Uterus (tissue), 4 donors: ENCODE data around the gene MMRN2. TPM values are rescaled to one million over a fixed set of nuclear protein-coding genes. Genes with fewer than 3 reads are reported as not detected.
"Not testable (repeated sequence)": the region's sequence is repeated elsewhere in the genome, so short reads cannot be mapped to it uniquely, and the experiment has no call there.

Experiments
- DNase-seq, 2 donors: peaks; one replicate each; pipeline ENCODE4 v3.0.0-alpha.2; 2019 to 2020
- H3K27ac ChIP-seq, 2 donors: fragments of 200-600 bp; sonication (generic); 1 replicate in 1 of 2; 2 replicates in 1 of 2; pipeline ENCODE4 v1.5.1; 2016 to 2018
- H3K27me3 ChIP-seq, 2 donors: fragments of 200-600 bp; sonication (generic); one replicate each; pipeline ENCODE4 v1.5.1; 2018 to 2019; ENCODE audit warnings: control low read depth in 1 of 2
- H3K36me3 ChIP-seq, 2 donors: fragments of 200-600 bp; sonication (generic); one replicate each; pipeline ENCODE4 v1.5.1; 2019; ENCODE audit warnings: control low read depth in 1 of 2
- H3K4me1 ChIP-seq, 2 donors: fragments of 200-600 bp; sonication (generic); one replicate each; pipeline ENCODE4 v1.5.1; 2018 to 2019; ENCODE audit warnings: control low read depth in 1 of 2
- H3K4me3 ChIP-seq, 2 donors: fragments of 200-600 bp; sonication (generic); 1 replicate in 1 of 2; 2 replicates in 1 of 2; pipeline ENCODE4 v1.5.1; 2018 to 2019; ENCODE audit warnings: mild to moderate bottlenecking in 1 of 2
- H3K9me3 ChIP-seq, 2 donors: fragments of 200-600 bp; sonication (generic); one replicate each; pipeline ENCODE4 v1.5.1; 2019; ENCODE audit warnings: control low read depth in 1 of 2
- CTCF ChIP-seq, 4 experiments: fragments of 200-600 bp in 2 of 4; fragments of 450-650 bp in 2 of 4; sonication (generic) in 2 of 4; IDR thresholded peaks; one replicate each; pipeline ENCODE4 v1.5.1; 2016 to 2019; ENCODE audit warnings: antibody characterized with exemption in 4 of 4, mild to moderate bottlenecking in 2 of 4, moderate library complexity in 1 of 4
- POLR2A ChIP-seq, 2 donors: fragments of 450-650 bp; IDR thresholded peaks; one replicate each; pipeline ENCODE4 v1.6.1; 2016; ENCODE audit warnings: antibody characterized with exemption in 2 of 2, mild to moderate bottlenecking in 1 of 2, moderate library complexity in 1 of 2
- intact Hi-C: fragments of 100-400 bp; cut with DNase I; formaldehyde crosslinking; loops from one replicate; pipeline ENCODE4 v1.15.1; 2023; ENCODE audit warnings: low total_unique reads
- total RNA-seq, 4 donors: library from RNA; depleted of rRNA in 3 of 4; stranded (reverse); fragments of >200 nt in 3 of 4; gene quantifications; one replicate each; pipeline versions ENCODE4 v1.1.0 to v1.2.4, GENCODE V29; 2014 to 2023
- donor health status: DM: yes; HTN: yes; CAD: no.

The MMRN2 gene
- total RNA-seq, 4 donors from 2014 or later = 45.0 to 133 (median 74.2) TPM

GRCh38 chr10:86992456-86992855 is 35.0 kb upstream of the MMRN2 start:
- no peaks in the 10 kb centered on the region for H3K27me3 ChIP-seq
- no peaks in the 10 kb centered on the region for H3K36me3 ChIP-seq
- intact Hi-C loops = no loop called here
- H3K4me3 ChIP-seq = no peak overlapping the region
- no peaks in the 10 kb centered on the region for H3K9me3 ChIP-seq
- DNase-seq = no peak
- TF ChIP-seq CTCF (IDR thresholded peaks at IDR 0.05) (no peak), POLR2A (IDR thresholded peaks at IDR 0.05) (no peak)
- H3K27ac ChIP-seq = no peak overlapping the region
- no peaks in the 10 kb centered on the region for H3K4me1 ChIP-seq

GRCh38 chr10:86991362-86991761 is 33.9 kb upstream of the MMRN2 start:
- H3K27ac ChIP-seq, H3K27me3 ChIP-seq, H3K4me1 ChIP-seq, DNase-seq, H3K36me3 ChIP-seq, H3K4me3 ChIP-seq, intact Hi-C loops, H3K9me3 ChIP-seq: not testable (repeated sequence)

- no peak for DNase-seq
Measured at GRCh38 chr10:86988520-86988919, 31.1 kb upstream of the MMRN2 start.

GRCh38 chr10:86984498-86984897 is 27.1 kb upstream of the MMRN2 start:
- H3K9me3 ChIP-seq, H3K36me3 ChIP-seq, DNase-seq, H3K4me3 ChIP-seq, H3K27me3 ChIP-seq, intact Hi-C loops, H3K4me1 ChIP-seq, H3K27ac ChIP-seq: not testable (repeated sequence)

More at GRCh38 chr10:86988520-86988919, 31.1 kb upstream of the MMRN2 start:
- TF ChIP-seq POLR2A (IDR thresholded peaks at IDR 0.05) = no peak
- no peak for TF ChIP-seq CTCF (IDR thresholded peaks at IDR 0.05)
- intact Hi-C loops = no loop called here
- H3K27me3 ChIP-seq = no peaks in the 10 kb centered on the region
- no peak overlapping the region for H3K27ac ChIP-seq
- H3K36me3 ChIP-seq = no peaks in the 10 kb centered on the region
- no peaks in the 10 kb centered on the region for H3K4me1 ChIP-seq
- H3K9me3 ChIP-seq = no peaks in the 10 kb centered on the region
- H3K4me3 ChIP-seq = no peak overlapping the region

- no peak overlapping the region for H3K4me3 ChIP-seq
- intact Hi-C loops = no loop called here
- H3K9me3 ChIP-seq = no peaks in the 10 kb centered on the region
- H3K27me3 ChIP-seq = no peaks in the 10 kb centered on the region
- no peaks in the 10 kb centered on the region for H3K36me3 ChIP-seq
- H3K27ac ChIP-seq = peak overlapping the region in 1 of 2 donors; percentile 19
- no peak for TF ChIP-seq CTCF (IDR thresholded peaks at IDR 0.05)
- TF ChIP-seq POLR2A (IDR thresholded peaks at IDR 0.05) = no peak
- no peaks in the 10 kb centered on the region for H3K4me1 ChIP-seq
- no peak for DNase-seq
Measured at GRCh38 chr10:86981716-86982115, 24.3 kb upstream of the MMRN2 start.

GRCh38 chr10:86981020-86981419 is 23.6 kb upstream of the MMRN2 start:
- H3K36me3 ChIP-seq, H3K4me1 ChIP-seq, intact Hi-C loops, H3K4me3 ChIP-seq, H3K27me3 ChIP-seq, H3K9me3 ChIP-seq: not testable (repeated sequence)
- peak in 1 of 2 donors; percentile 40 for DNase-seq
- peak overlapping the region; percentile 70 to 76 for H3K27ac ChIP-seq

- no peak overlapping the region for H3K4me3 ChIP-seq
- intact Hi-C loops = no loop called here
- DNase-seq = peak in 1 of 2 donors; percentile 50
- no peaks in the 10 kb centered on the region for H3K36me3 ChIP-seq
- H3K27ac ChIP-seq = peak overlapping the region; percentile 70 to 76
- H3K27me3 ChIP-seq = no peaks in the 10 kb centered on the region
- H3K9me3 ChIP-seq = no peaks in the 10 kb centered on the region
- no peak for TF ChIP-seq POLR2A (IDR thresholded peaks at IDR 0.05)
- H3K4me1 ChIP-seq = no peaks in the 10 kb centered on the region
Measured at GRCh38 chr10:86979977-86980448, 22.6 kb upstream of the MMRN2 start.
